ENCODE measurements around the gene ZNF280A. TPM values are rescaled to one million over a fixed set of nuclear protein-coding genes. Genes with fewer than 3 reads are reported as not detected.

ZNF280A gene
- total RNA-seq, 1 experiment from 2014 or later = 1.9 TPM

- Histone ChIP-seq H3K36me3 (no peaks in the 10 kb centered on the region), H3K9me3 (no peaks in the 10 kb centered on the region; the same call in 1 of the 2 replicates), H3K4me3 (no peak overlapping the region), H3K27me3 (peaks cover 11% of the 10 kb centered on the region)
- no peak for DNase-seq
Measured at GRCh38 chr22:22465094-22465602, 54.9 kb downstream of the ZNF280A start.

- Histone ChIP-seq H3K4me3 (no peak overlapping the region), H3K27me3 (peaks cover 11% of the 10 kb centered on the region), H3K9me3 (no peaks in the 10 kb centered on the region; the same call in 1 of the 2 replicates), H3K36me3 (no peaks in the 10 kb centered on the region)
- DNase-seq = no peak
Measured at GRCh38 chr22:22464541-22465054, 55.5 kb downstream of the ZNF280A start.

- peak; percentile 32 for DNase-seq
- Histone ChIP-seq H3K36me3 (no peaks in the 10 kb centered on the region), H3K27me3 (peaks cover 11% of the 10 kb centered on the region), H3K4me3 (no peak overlapping the region), H3K9me3 (no peaks in the 10 kb centered on the region; the same call in 1 of the 2 replicates)
Measured at GRCh38 chr22:22463855-22464540, 56.1 kb downstream of the ZNF280A start.

Other genes with a start within 250 kb of the ZNF280A start
- gene ZNF280B, start 11.5 kb downstream of the ZNF280A start, total RNA-seq (2014; rRNA removed; shearing (Covaris generic); ENCODE audit: low replicate concordance) = 0.79 and 1.1 TPM in 2 replicates
- gene PRAME, start 39.0 kb upstream of the ZNF280A start, total RNA-seq (2014; rRNA removed; shearing (Covaris generic); ENCODE audit: low replicate concordance) = 108 and 113 TPM in 2 replicates
- not detected in 2 replicates for gene GGTLC2, start 124.3 kb upstream of the ZNF280A start, total RNA-seq (2014; rRNA removed; shearing (Covaris generic); ENCODE audit: low replicate concordance)

All from MG63 (cell line).